Effector CD8-positive, alpha-beta T cell (primary cell): ENCODE data around the gene CYSLTR1.
"Not testable (repeated sequence)": the region's sequence is repeated elsewhere in the genome, so short reads cannot be mapped to it uniquely, and the experiment has no call there.

ENCODE experiments used
- DNase-seq: peaks from one replicate; lab custom pipeline; 2025; lab: John Stamatoyannopoulos, UW
- total RNA-seq, 4 experiments: gene quantifications; one replicate each; lab custom pipeline; 2026; lab: John Stamatoyannopoulos, UW

The CYSLTR1 gene, protein sequence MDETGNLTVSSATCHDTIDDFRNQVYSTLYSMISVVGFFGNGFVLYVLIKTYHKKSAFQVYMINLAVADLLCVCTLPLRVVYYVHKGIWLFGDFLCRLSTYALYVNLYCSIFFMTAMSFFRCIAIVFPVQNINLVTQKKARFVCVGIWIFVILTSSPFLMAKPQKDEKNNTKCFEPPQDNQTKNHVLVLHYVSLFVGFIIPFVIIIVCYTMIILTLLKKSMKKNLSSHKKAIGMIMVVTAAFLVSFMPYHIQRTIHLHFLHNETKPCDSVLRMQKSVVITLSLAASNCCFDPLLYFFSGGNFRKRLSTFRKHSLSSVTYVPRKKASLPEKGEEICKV
- total RNA-seq, result 1.4 to 7.3 (median 2.7) reads per million in 4 experiments

DNA sequence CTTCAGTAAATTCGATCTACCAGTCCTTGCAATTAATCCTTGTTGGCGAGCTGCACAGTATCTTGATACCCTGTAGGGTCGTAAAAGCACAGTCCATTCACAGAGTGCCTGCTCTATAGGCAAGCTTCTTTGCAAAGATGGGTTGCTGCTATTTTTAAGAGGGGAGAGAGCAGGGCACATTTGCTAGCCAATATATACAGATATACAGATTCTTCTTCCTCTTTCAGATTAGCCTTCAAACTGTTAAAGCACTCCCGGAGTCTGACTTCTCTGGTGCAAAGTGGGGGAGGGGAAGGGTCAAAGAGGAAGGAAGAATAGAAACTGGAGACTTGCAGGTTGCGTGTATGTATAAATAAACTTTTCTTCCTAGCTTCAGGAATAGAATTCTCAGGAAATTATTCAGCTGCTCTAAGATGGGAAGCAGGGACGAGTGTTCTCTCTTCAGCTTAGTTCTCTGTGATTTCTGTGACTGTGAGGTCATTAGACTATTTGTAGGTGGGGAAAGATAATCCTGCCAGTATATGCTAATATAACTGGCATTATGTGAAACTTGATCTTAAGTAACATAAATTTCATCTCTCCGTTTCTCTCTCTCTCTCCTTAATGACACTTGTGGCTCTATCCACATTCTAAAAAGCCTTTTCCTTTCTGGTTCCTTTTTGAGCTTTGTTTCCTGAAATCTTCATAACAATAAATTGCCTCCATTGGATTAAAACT is at the start of gene CYSLTR1:
TSS of gene CYSLTR1 (minus strand) at position 242 of the 717 bp plus-strand sequence. CDS start 53,865 bp downstream, outside the sequence.
- DNase-seq, result no peak

DNA sequence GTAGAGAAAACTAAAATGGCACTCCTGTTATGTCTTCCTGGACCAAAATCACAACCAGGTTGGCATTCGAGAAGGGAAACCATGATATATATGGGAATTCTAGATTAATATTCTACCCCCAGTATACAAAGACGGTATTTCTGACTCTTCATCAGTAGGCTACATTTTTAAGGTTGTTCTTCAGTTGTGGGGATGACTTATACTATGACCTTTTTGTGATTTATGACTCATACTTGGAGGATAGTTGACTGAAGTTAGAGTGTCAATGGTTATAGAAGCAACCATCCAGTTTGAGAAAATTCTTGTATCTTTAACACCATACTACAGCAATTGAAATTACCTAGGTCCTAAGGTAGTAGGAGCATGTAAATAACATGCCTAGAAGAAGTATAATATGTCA is 49.8 kb upstream of the CYSLTR1 start:
- no peak for DNase-seq

DNA sequence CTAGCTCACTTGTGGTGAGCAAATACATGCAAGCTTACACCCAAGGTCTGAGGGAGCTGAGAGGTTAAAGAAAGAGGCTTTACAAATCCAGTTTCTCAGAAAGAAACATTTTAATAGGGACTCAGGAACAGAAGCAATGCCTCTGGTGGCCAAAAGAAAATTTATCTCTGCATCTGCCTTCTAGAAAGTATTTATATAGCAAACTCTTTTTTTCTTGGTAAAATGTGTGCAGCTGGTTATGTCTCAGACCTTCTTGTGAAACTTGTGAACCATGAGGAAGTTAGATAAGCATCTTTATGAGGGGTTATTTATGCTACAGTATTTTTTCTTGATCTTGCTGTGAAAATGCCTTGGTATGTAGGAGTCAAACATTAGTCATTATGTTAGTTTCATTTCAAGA is 48.5 kb upstream of the CYSLTR1 start:
- DNase-seq, result no peak

DNA sequence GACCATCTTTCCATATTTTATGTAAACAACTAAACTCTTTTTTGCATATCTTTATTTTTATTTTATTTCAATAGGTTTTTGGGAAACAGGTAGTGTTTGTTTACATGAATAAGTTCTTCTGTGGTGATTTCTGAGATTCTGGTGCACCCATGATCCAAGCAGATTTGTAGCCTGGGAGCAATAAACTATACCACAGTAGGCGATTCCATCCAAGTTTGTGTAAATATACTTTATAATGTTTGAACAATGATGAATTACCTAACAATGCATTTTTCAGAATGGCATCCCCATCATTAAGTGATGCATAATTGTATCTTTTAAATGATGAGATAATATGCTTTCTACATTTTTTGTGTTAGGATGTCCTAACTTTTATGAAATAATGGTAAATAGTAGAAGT is 39.2 kb upstream of the CYSLTR1 start:
- no peak for DNase-seq

DNA sequence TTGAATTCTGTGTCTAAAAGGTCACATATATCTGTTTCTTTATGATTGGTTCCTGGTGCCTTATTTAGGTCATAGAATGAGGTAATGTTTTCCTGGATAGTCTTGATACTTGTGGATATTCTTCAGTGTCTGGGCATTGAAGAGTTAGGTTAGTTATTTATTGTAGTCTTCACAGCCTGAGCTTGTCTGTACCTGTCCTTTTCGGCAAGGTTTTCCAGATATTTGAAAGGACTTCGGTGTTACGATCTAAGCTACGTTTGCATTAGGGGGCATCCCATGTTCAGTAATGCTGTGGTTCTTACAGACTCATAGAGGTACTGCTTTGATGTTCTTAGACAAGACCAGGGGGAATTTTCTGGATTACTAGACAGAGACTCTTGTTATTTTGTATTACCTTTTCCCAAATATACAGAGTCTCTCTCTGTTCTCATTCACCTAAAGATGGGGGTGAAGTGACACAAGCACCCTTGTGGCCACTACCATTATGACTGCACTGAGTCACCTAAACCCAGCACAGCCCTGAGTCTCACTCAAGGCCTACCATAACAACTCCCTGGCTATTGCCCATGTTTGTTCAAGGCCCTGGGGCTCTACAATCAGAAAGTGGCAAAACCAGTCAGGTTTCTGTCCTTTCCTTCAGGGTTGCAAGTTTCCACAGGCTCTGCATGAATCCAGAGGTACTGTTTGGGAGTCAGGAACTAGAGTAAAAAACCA is 30.1 kb upstream of the CYSLTR1 start:
- no peak for DNase-seq

DNA sequence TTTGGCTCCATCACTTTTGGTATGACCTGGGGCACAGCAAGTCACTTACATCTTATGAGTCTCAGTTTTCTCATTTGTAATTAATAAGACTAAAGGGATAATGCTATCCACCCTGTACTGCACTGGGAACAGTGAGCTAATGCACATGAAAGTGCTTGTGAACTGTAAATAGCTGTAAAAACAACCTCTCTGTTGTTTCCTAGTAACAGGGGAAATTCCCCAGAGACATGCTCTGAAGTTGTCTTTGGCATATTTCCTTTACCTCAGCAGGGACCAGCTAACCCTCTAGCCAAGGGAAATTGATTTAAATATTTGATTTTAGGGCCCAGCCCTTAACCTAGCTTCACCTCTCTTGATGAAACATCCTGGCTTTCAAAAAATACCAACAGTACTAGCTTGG is 6.1 kb upstream of the CYSLTR1 start:
- DNase-seq, result no peak

DNA sequence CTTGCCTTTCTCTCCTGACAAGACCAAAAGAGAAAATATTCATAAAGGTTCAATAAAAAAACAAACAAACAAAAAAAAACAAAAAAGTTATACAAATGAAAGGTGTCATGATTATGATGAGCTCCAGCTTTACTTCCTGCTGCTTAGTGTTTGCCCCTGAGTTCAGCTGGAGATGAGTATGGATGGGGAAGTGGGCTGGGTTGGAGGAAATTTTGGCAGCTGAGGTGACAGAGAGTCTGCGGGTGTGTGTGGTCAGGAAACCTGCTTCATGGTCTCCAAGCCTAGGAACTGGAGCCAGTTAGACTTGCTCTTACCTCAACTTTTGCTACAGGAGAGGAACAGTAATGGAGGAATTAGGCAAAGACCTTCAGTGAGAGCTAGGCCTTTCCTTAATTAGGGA is 4.3 kb upstream of the CYSLTR1 start:
- DNase-seq, result no peak

DNA sequence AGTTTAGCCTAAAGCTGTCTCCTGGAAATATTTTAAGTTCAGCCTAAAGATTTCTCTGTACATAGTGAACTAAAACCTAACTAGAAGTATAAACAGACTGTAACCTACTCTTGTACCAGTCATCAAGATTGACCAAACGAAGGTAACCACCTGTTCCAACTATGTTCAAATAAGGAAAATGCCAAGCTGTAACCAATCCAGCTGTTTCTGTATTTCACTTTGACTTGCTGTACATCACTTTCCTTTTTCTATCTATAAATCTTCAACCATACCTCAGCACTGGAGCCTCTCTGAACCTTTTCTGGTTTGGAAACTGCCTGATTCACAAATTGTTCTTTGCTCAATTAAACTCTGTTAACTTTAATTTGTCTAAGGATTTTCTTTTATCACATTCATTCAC is 3.1 kb upstream of the CYSLTR1 start:
- no peak for DNase-seq

DNA sequence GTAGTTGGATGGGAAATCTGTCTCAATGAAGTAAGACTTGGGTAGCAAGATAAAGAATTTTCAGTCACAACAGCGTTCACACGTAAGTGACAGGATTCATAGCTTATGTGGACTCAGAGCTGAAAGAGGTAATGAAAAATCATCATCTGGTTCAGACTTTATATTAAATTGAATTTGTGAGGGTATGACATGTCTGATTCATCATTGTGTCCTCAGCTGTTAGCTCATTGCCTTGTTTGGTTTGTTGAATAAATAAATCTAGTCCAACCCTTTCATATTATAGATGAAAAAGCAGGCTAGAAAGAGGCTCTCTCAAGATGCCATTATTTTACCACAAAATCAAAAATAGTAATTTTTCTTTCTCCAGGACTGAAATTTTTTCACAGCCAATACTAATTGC is 2.7 kb upstream of the CYSLTR1 start:
- DNase-seq, result no peak

DNA sequence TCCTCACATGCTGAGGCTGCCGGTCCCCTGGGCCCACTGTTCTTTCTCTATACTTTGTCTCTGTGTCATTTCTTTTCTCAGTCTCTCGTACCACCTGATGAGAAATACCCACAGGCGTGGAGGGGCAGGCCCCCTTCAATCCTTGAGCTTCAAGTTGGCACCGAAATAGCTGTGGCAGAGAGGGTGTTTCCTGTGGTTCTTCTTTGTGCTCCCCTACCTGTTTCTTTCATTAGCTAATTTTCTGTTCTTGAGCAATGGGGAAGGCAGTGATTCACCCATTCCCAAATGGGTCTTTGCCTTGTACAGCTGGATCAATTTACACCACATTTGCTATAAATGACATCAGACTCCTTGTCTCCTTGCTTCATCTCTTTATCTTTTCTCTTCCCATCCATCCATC is 2.1 kb upstream of the CYSLTR1 start:
- no peak for DNase-seq

DNA sequence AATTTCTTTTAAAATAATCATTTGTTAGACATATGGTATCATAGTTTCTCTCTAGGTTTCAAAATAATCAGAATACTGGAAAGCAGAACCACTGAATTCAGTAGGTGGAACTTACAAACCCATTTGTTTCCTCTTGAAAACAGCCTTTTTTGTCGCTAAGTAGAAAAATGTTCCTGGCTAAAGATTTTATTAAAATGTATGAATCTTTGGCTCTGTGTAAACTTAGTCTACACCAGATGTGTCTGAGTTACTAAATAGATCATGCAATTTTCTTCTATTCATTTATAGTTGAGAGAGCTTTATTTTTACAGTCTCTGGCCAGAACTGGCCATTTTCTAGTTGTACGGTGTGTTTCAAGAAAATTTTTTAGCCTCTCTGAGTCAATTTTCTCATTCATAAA is 1.0 kb downstream of the CYSLTR1 start:
- DNase-seq, result no peak

DNA sequence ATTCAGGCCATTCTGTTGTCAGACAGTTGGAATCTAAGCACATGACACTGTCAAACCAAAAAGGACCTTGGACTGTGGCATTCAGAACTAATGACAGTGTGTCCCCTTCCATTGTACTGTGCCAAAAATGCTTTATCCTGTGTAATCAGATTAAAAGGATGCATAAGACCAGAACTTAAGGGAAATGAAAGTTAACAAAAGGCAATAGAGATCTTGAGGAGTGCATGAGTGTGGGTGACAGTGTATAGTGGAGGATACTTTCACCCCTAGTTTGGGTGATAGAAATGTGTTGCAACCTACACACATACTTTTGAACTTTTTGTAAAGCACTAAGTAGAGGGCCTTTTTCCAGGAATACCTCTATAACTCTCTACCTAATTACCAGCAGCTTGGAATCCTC is 4.5 kb downstream of the CYSLTR1 start:
- no peak for DNase-seq

DNA sequence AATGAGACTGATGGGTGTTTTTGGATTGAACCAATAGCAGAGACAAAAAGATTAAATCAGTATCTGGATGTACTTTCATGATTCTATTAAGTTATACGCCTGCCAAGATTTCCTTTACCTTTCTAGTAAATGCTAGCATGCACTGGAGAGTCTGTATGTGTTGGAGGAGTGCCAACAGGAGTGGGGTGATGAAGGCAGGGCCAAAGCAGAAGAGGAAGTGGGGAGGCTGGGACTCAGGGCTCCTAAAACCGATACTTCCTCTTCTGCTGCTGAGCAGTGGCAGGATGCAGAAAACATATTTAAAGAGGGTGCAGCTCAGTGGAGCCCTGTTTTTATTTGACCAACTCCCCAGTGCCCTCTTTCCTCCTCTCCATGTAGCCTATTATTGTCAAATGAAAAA is 5.6 kb downstream of the CYSLTR1 start:
- DNase-seq, result no peak

DNA sequence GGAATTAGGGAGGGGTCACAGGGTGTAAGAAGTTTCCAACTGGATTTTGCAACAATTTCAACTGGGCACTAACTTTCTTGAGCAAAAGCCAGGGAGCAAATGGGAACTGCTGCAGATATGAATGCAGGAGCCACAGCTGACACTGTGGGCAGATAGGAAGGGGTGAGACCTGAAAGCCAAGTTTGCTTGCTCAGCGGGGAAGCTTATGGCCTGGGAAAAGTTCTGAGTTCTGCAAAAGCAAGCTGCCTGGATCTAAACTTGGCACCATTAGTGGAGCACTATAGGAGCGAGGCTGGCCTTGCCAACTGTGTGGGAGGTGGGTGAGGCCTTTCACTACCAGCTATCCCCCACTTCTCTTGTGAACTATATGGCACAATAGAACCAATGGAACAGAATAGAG is 11.1 kb downstream of the CYSLTR1 start:
- no peak for DNase-seq

DNA sequence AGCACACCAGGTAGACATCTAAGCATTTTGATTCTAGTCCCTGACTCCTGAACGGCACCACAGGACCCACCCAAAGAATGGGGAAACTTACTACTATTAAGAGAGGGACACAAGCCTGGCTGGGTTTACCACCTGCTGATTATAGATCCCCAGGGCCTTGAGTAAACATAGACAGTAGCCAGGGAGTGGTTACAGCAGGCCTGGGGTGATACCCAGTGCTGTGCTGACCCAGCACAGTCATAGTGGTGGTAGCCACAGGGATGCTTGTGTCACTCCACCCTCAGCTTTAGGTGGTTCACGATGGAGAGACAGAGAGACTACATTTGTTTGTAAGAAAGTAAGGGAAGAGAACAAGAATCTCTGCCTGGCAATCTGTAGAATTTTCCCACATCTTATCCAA is 11.7 kb downstream of the CYSLTR1 start:
- DNase-seq, result no peak

DNA sequence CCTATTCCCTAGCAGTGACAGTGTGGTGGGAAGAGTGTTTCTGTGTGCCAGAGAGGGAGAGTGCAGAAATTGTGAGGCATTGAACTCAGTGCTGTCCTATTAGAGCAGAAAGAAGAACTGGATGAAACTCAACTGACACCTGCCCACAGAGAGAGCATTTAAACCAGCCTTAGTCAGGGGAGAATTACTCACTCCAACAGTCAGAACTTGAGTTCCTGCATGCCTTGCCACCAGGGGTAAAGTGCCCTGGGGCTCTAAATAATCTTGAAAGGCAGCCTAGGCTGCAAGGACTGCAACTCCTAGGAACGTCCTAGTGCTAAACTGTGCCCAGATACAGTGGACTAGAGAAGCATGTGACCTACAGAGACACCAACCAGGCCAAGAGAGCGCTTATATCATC is 12.8 kb downstream of the CYSLTR1 start:
- DNase-seq, result no peak

DNA sequence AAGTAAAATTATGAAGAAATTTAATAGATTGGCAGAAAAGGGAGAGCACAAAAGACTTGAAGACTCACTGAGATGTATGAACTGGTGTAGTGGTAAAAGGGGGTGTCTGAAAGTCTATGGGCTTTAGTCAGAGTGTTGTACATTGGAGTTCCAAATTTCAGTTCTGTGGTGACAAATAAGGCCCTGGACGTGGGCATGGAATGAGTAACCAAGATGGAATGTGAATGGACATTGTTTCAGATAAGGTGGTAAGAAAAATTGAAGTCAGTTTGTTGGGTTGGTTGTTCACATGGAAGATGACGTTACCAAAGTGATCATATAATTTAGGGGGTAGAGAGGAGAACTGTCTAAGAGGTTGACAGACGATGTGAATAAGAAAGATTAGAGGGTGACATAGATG is 13.9 kb downstream of the CYSLTR1 start:
- DNase-seq, result no peak

DNA sequence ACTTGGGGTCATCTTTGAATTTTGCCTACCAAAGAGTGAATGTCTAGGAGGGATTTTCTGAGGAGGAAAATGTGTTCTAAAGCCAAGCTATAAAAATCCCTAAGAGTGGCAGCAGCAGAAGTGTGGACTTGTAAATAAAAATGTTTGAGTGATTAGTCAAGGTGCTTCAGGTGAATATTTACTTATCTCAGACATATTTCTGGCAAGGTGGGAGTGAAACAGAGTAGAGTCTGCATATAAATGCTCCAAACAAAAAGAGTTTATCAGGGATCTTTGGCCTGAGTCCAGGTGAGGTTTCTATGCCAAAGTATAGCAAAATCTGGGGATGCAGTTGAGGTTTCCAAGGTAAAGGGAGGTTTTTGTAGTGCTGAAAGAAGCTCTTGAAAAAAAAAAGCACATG is 19.7 kb downstream of the CYSLTR1 start:
- DNase-seq, result no peak

DNA sequence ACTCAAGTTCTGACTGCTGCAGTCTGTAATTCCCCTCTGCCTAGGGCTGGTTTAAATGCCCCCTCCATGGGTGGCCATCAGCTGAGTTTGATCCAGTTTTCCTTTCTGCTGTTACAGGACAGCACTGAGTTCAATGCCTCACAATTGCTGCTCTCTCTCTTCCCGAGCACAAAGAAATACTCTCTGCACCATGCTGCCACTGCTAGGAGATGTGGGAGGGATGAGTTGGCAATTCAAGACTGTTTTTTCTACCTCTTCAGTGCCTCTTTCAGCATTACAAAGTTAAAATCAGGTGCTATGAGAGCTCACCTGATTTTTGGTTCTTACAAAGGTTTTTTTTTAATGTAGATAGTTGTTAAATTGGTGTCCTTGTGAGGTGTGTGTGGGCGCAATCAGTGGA is 24.3 kb downstream of the CYSLTR1 start:
- no peak for DNase-seq

DNA sequence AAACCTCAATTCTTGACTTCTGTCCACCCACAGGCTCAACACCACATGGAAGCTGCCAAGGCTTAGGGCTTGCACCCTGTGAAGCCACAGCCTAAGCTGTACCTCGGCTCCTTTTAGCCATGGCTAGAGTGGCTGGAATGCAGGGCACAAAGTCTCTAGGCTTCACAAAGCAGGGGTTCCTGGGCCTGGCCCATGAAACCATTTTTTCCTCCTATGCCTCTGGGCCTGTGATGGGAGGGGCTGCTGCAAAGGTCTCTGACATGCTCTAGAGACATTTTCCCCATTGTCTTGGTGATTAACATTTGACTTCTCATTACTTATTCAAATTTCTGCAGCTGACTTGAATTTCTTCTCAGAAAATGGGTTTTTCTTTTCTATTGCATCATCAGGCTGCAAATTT is 26.5 kb downstream of the CYSLTR1 start:
- not testable (repeated sequence) for DNase-seq

DNA sequence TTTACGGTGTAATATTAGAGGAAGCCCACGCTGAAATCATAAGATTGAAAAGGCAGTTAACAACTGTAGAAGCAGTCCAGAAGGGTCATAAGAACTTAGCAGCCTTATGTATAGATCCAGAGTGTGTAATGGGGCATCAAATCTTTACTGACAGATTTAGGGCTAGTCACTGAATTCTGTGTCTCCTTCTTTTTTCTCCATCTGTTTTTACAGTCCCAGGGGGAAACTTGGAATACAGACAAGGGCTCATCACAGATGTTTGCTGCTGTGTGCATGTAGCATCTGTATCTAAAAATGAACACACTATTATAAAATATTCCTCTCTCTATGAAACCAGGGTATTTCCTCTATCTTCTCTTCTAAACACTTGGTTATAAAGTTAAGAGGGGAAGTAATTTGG is 43.9 kb downstream of the CYSLTR1 start:
- no peak for DNase-seq

DNA sequence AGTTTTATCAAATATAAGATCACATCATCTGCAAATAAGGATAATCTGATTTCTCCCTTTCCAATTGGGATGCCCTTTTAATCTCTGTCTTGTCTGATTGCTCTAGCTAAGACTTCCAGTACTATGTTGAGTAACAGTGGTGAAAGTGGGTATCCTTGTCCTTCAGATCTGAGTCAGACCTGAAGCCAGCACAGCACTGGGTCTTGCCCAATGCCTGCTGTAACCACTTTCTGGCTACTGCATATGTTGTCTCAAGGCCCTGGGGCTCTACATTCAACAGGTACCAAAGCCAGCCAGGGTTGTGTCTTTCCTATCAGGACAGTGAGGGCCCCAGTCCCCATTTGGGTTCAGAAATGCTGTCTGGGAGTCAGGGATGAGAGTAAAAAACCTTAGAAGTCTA is 90.3 kb downstream of the CYSLTR1 start:
- DNase-seq, result no peak

DNA sequence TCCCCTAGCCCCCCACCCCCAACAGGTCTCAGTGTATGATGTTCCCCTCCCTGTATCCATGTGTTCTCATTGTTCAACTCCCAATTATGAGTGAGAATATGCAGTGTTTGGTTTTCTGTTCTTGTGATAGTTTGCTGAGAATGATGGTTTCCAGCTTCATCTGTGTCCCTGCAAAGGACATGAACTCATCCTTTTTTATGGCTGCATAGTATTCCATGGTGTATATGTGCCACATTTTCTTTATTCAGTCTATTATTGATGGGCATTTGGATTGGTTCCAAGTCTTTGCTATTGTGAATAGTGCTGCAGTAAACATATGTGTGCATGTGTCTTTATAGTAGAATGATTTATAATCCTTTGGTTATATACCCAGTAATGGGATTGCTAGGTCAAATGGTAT is 101.4 kb downstream of the CYSLTR1 start:
- DNase-seq, result not testable (repeated sequence)
